ENCODE measurements around the gene BTG1. TPM values are rescaled to one million over a fixed set of nuclear protein-coding genes. Genes with fewer than 3 reads are reported as not detected.
"Not testable (repeated sequence)": the region's sequence is repeated elsewhere in the genome, so short reads cannot be mapped to it uniquely, and the experiment has no call there.

The BTG1 gene
- total RNA-seq, 4 donors from 2014 or later: 103 to 178 (median 156) TPM

DNA sequence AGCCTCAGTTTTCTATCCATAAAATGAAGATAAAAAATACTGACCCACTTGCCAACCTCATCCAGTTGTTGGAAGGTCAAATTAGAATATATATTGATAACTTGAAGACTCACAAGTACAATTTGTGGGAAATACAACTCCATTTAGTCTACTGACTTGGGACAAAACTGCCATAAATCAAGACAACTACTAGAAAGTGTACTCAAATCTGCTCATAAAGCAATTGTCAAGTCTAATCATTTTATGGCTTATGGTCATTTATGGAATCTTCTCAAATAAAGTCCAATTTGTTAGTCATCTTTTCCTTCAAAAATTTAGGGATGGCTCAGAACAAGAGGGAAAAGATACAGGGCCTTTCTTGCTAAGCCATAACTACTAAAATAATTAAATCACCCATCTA, 7.0 kb downstream of the BTG1 start:
- no peak for TF ChIP-seq POLR2A (IDR thresholded peaks at IDR 0.05)
- TF ChIP-seq, protein P1, sequence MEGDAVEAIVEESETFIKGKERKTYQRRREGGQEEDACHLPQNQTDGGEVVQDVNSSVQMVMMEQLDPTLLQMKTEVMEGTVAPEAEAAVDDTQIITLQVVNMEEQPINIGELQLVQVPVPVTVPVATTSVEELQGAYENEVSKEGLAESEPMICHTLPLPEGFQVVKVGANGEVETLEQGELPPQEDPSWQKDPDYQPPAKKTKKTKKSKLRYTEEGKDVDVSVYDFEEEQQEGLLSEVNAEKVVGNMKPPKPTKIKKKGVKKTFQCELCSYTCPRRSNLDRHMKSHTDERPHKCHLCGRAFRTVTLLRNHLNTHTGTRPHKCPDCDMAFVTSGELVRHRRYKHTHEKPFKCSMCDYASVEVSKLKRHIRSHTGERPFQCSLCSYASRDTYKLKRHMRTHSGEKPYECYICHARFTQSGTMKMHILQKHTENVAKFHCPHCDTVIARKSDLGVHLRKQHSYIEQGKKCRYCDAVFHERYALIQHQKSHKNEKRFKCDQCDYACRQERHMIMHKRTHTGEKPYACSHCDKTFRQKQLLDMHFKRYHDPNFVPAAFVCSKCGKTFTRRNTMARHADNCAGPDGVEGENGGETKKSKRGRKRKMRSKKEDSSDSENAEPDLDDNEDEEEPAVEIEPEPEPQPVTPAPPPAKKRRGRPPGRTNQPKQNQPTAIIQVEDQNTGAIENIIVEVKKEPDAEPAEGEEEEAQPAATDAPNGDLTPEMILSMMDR (IDR thresholded peaks at IDR 0.05): no peak
- TF ChIP-seq EP300 (IDR thresholded peaks at IDR 0.05): no peak
- no peak for TF ChIP-seq POLR2AphosphoS5 (IDR thresholded peaks at IDR 0.05)
- Histone ChIP-seq H3K4me3 (peak overlapping the region; percentile 83), H3K9me3 (no peaks in the 10 kb centered on the region), H3K27ac (peak overlapping the region; percentile 2), H3K36me3 (peaks cover 16% of the 10 kb centered on the region), H3K4me1 (peaks cover 74% of the 10 kb centered on the region), H3K27me3 (no peaks in the 10 kb centered on the region)
- DNase-seq (ENCODE audit: low spot score in 2 of 2): no peak

DNA sequence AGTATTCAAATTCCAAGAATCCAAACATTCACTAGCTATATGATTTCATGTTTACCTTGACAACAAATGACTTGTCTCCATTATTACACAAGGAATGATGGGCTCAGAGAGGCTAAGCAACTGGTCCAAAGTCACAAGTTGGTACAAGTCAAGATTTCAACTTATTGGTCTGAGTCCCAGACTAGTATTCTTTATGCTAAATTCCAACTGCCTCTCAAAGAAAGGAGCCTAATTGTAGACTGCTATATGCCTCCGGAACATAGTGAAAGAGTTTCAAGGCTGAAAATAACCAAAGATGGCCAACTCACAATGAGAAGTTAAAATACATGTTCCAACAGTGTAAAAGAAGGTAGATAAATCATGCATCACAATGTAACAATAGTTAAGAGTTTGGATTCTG, 7.5 kb downstream of the BTG1 start:
- Histone ChIP-seq H3K27me3 (no peaks in the 10 kb centered on the region), H3K4me1 (peaks cover 75% of the 10 kb centered on the region), H3K36me3 (peaks cover 11% of the 10 kb centered on the region), H3K4me3 (peak overlapping the region; percentile 83), H3K9me3 (no peaks in the 10 kb centered on the region), H3K27ac (peak overlapping the region; percentile 67)
- no peak for DNase-seq (ENCODE audit: low spot score in 2 of 2)
- no peak for TF ChIP-seq EP300 (IDR thresholded peaks at IDR 0.05)
- TF ChIP-seq, protein P1 (IDR thresholded peaks at IDR 0.05): no peak
- TF ChIP-seq POLR2AphosphoS5 (IDR thresholded peaks at IDR 0.05): no peak
- no peak for TF ChIP-seq POLR2A (IDR thresholded peaks at IDR 0.05)
- 42% methylated on average over 1 of the region's 1 CpG for WGBS

DNA sequence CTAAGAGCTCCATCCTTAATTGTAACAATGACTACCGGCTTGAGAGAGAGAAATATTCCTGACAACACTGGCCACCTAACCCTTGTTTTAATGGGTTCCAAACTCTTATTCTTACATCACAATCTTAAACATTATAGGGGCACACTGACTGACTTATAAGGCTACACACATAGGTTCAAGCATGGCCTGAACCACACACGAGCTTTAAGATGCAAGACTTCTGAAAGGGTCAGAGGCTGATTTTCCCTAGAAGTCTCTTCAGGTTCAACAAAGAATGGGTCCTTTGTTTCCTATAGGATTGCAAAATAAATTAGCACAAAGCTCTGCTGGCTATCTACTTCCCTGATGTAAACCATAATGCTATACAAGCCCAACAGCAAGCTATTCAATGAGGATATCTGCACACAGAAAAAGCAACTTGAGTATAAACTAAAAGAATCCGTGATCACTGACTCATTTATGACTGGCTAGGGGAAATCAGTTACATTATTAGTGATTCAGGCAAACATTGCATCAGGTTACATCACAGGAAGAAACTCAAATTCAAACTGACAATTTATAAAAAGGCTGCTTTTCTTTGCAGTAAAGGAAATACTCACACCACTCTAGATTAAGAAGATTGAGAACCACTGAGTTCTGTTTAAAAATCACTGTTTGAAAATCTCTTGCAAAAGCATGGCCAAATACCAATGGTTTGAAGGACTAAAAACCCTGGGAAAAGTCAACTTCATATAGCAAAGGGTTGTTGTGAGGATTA, 8.5 kb downstream of the BTG1 start:
- Histone ChIP-seq H3K4me1 (peaks cover 82% of the 10 kb centered on the region), H3K4me3 (peak overlapping the region; percentile 83), H3K27ac (peak overlapping the region; percentile 67), H3K9me3 (no peaks in the 10 kb centered on the region), H3K27me3 (no peaks in the 10 kb centered on the region), H3K36me3 (peaks cover 3% of the 10 kb centered on the region)
- whole genome bisulfite sequencing: 48% methylated on average over 3 of the region's 3 CpGs
- TF ChIP-seq EP300 (IDR thresholded peaks at IDR 0.05) (no peak), POLR2AphosphoS5 (IDR thresholded peaks at IDR 0.05) (no peak), POLR2A (IDR thresholded peaks at IDR 0.05) (no peak)
- TF ChIP-seq, protein P1 (IDR thresholded peaks at IDR 0.05): no peak
- DNase-seq (ENCODE audit: low spot score in 2 of 2): no peak

DNA sequence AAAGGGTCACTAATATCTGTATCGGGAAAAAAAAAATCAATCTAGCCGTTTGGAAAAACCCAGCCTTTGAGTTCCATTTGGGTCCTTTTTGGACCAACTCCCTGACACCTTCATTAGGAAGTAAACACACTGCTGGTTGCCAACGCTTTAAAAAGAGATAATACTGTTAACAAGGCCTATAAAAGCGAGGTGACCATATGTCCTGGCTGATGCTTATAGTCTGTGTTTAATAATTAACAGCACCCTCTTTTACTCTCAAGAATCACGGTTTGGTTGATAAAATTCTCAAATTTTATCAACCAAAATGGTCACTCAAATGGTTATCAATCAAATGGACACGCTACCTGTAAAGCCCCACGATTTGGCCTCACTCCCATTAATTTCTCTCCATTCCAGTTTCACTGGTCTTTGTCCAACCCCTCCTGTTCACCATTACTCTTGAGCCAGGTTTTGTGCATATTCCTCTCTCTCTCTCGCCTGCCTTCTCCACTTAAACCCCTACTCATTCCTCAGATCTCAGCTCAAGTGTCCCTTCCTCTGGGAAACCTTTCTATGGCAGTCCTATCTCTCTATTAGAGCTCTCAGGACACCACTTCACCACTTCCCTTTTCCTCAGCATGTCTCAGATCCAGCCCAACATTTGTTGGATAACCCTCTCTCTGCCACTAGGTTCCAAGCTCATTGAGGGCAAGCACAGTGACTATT, 9.5 kb downstream of the BTG1 start:
- TF ChIP-seq EP300 (IDR thresholded peaks at IDR 0.05) (no peak), POLR2AphosphoS5 (IDR thresholded peaks at IDR 0.05) (no peak), POLR2A (IDR thresholded peaks at IDR 0.05) (no peak)
- TF ChIP-seq, protein P1 (IDR thresholded peaks at IDR 0.05): no peak
- no peaks in the 10 kb centered on the region for H3K9me3 ChIP-seq
- peaks cover 91% of the 10 kb centered on the region for H3K4me1 ChIP-seq
- H3K27me3 ChIP-seq: no peaks in the 10 kb centered on the region
- H3K27ac ChIP-seq: peak overlapping the region; percentile 67
- WGBS: 76% methylated on average over 8 of the region's 8 CpGs
- no peak for DNase-seq (ENCODE audit: low spot score in 2 of 2)
- peak overlapping the region; percentile 83 for H3K4me3 ChIP-seq
- H3K36me3 ChIP-seq: no peaks in the 10 kb centered on the region

DNA sequence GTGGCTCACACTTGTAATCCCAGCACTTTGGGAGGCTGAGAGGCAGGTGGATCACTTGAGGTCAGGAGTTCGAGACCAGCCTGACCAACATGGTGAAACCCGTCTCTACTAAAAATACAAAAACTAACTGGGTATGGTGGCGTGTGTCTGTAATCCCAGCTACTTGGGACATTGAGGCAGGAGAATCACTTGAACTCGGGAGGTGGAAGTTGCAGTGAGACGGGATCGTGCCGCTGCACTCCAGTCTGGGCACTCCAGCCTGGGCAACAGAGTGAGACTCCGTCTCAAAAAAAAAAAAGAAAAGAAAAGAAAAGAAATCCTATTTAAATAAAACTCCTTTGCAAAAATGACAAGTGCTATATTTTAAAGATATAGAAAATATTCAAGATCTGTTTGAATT, 10.1 kb downstream of the BTG1 start:
- peaks cover 97% of the 10 kb centered on the region for H3K4me1 ChIP-seq
- DNase-seq (ENCODE audit: low spot score in 2 of 2); H3K9me3 ChIP-seq; H3K36me3 ChIP-seq; H3K27me3 ChIP-seq: not testable (repeated sequence)
- peak overlapping the region; percentile 52 for H3K27ac ChIP-seq
- peak overlapping the region; percentile 83 for H3K4me3 ChIP-seq
- WGBS: 81% methylated on average over 8 of the region's 8 CpGs
